ENCODE data around the gene BIN1. TPM values are rescaled to one million over a fixed set of nuclear protein-coding genes. Genes with fewer than 3 reads are reported as not detected.
A peak's percentile ranks its signal among the peaks of the same experiment; 100 is the strongest.

BIN1 gene
- polyA plus RNA-seq, 1 of the 3 experiments (the other 2 are of a cell fraction): 40.3 TPM

- DNase-seq: no peak
- Histone ChIP-seq H3K9me2 (no peaks in the 10 kb centered on the region), H3K9ac (no peak overlapping the region), H3K79me2 (ENCODE audit: insufficient read depth) (no peaks in the 10 kb centered on the region), H3K4me2 (no peak overlapping the region), H3K4me3 (ENCODE audit: low read depth in 2 of 2, low read length in 1 of 2) (no peak overlapping the region), H3K4me1 (ENCODE audit: control insufficient read depth in 1 of 2, insufficient read depth in 2 of 2, low read depth in 1 of 2, low read length in 1 of 2) (peaks cover 15 to 21% of the 10 kb centered on the region in 2 experiments; a peak in 3 of 4 replicates), H3K27ac (ENCODE audit: low read depth in 2 of 2, low read length in 1 of 2) (no peak overlapping the region), H3K9me3 (no peaks in the 10 kb centered on the region), H3F3A (replicated peaks; ENCODE audit: insufficient read depth) (no peaks in the 10 kb centered on the region), H3K27me3 (ENCODE audit: insufficient read depth) (no peaks in the 10 kb centered on the region), H2AFZ (ENCODE audit: low read depth) (no peak overlapping the region), H4K20me1 (ENCODE audit: insufficient read depth) (no peaks in the 10 kb centered on the region), H3K36me3 (replicated peaks in 1 of 2; ENCODE audit: control insufficient read depth in 1 of 2, insufficient read depth in 2 of 2, low read length in 1 of 2) (peaks cover 0 to 12% of the 10 kb centered on the region in 2 experiments)
- CTCF ChIA-PET: interaction anchor here (0.7 to 6.2 kb wide), 15 partner anchors 12 to 117 kb away, joined by 3 to 80 read pairs (median 5); partner anchors contain the start of gene BIN1
- POLR2A ChIA-PET: no interaction called here
- no peak for TF ChIP-seq FOXJ3 (CRISPR knock-in tag; IDR thresholded peaks at IDR 0.05)
- TF ChIP-seq RCOR1 (IDR thresholded peaks at IDR 0.05; ENCODE audit: low read length): no peak
- no peak for TF ChIP-seq JUND (IDR thresholded peaks at IDR 0.05)
- TF ChIP-seq TAF1 (IDR thresholded peaks at IDR 0.05; ENCODE audit: borderline replicate concordance, low read depth, low read length): no peak
- TF ChIP-seq YY1 (IDR thresholded peaks at IDR 0.05; ENCODE audit: low read depth): no peak
- no peak for TF ChIP-seq USF1 (IDR thresholded peaks at IDR 0.05; ENCODE audit: borderline replicate concordance, low read depth)
- WGBS (ENCODE audit: low lambda C conversion rate): 96% methylated on average over 10 of the region's 10 CpGs
These were observed 40.0 kb downstream of the BIN1 start for GRCh38 chr2:127066942-127067341.

GRCh38 chr2:127065940-127066318, 41.0 kb downstream of the BIN1 start:
- H3F3A ChIP-seq (replicated peaks; ENCODE audit: insufficient read depth): no peaks in the 10 kb centered on the region
- 100% methylated on average over 3 of the region's 5 CpGs for WGBS (ENCODE audit: low lambda C conversion rate)
- H3K27me3 ChIP-seq (ENCODE audit: insufficient read depth): no peaks in the 10 kb centered on the region
- DNase-seq: no peak
- TF ChIP-seq FOSL2 (IDR thresholded peaks at IDR 0.05; ENCODE audit: borderline replicate concordance, low read depth) (no peak), POLR2AphosphoS5 (IDR thresholded peaks at IDR 0.05; ENCODE audit: low read depth, low read length) (no peak)
- no peak overlapping the region for H3K4me2 ChIP-seq
- no peak overlapping the region for H3K4me3 ChIP-seq (ENCODE audit: low read depth in 2 of 2, low read length in 1 of 2)
- H2AFZ ChIP-seq (ENCODE audit: low read depth): no peak overlapping the region
- POLR2A ChIA-PET: no interaction called here
- no peaks in the 10 kb centered on the region for H4K20me1 ChIP-seq (ENCODE audit: insufficient read depth)
- H3K79me2 ChIP-seq (ENCODE audit: insufficient read depth): no peaks in the 10 kb centered on the region
- CTCF ChIA-PET: interaction anchor here (0.6 to 1.6 kb wide), 4 partner anchors 40 to 108 kb away, joined by 3 to 4 read pairs (median 3); no protein-coding TSS in a partner anchor
- no peak overlapping the region; a peak in 1 of 4 replicates for H3K27ac ChIP-seq (ENCODE audit: low read depth in 2 of 2, low read length in 1 of 2)
- H3K9me2 ChIP-seq: no peaks in the 10 kb centered on the region
- H3K9me3 ChIP-seq: no peaks in the 10 kb centered on the region
- H3K36me3 ChIP-seq (replicated peaks in 1 of 2; ENCODE audit: control insufficient read depth in 1 of 2, insufficient read depth in 2 of 2, low read length in 1 of 2): peaks cover 0 to 12% of the 10 kb centered on the region in 2 experiments
- no peak overlapping the region for H3K9ac ChIP-seq
- H3K4me1 ChIP-seq (ENCODE audit: control insufficient read depth in 1 of 2, insufficient read depth in 2 of 2, low read depth in 1 of 2, low read length in 1 of 2): peaks cover 15 to 23% of the 10 kb centered on the region in 2 experiments; a peak in 3 of 4 replicates

GRCh38 chr2:127065299-127065939, 41.5 kb downstream of the BIN1 start:
- Histone ChIP-seq H3K36me3 (replicated peaks in 1 of 2; ENCODE audit: control insufficient read depth in 1 of 2, insufficient read depth in 2 of 2, low read length in 1 of 2) (peaks cover 0 to 11% of the 10 kb centered on the region in 2 experiments), H4K20me1 (ENCODE audit: insufficient read depth) (no peaks in the 10 kb centered on the region), H3K4me1 (ENCODE audit: control insufficient read depth in 1 of 2, insufficient read depth in 2 of 2, low read depth in 1 of 2, low read length in 1 of 2) (peaks cover 15 to 23% of the 10 kb centered on the region in 2 experiments; a peak in 3 of 4 replicates), H3K9ac (peak overlapping the region; percentile 59; the same call in 1 of the 2 replicates), H2AFZ (ENCODE audit: low read depth) (no peak overlapping the region), H3K4me2 (peak overlapping the region; percentile 72; the same call in 1 of the 2 replicates), H3K27ac (ENCODE audit: low read depth in 2 of 2, low read length in 1 of 2) (peak overlapping the region; percentile 69 to 83), H3K9me2 (no peaks in the 10 kb centered on the region), H3K4me3 (ENCODE audit: low read depth in 2 of 2, low read length in 1 of 2) (no peak overlapping the region), H3K9me3 (no peaks in the 10 kb centered on the region), H3K27me3 (ENCODE audit: insufficient read depth) (no peaks in the 10 kb centered on the region), H3F3A (replicated peaks; ENCODE audit: insufficient read depth) (no peaks in the 10 kb centered on the region), H3K79me2 (ENCODE audit: insufficient read depth) (no peaks in the 10 kb centered on the region)
- 97% methylated on average over 9 of the region's 13 CpGs for WGBS (ENCODE audit: low lambda C conversion rate)
- CTCF ChIA-PET: interaction anchor here (0.6 to 1.6 kb wide), 6 partner anchors 39 to 108 kb away, joined by 3 to 4 read pairs (median 3); no protein-coding TSS in a partner anchor
- DNase-seq: no peak
- TF ChIP-seq PBX3 (IDR thresholded peaks at IDR 0.05): no peak
- no peak for TF ChIP-seq USF1 (IDR thresholded peaks at IDR 0.05; ENCODE audit: borderline replicate concordance, low read depth)
- no peak for TF ChIP-seq TAF1 (IDR thresholded peaks at IDR 0.05; ENCODE audit: borderline replicate concordance, low read depth, low read length)
- TF ChIP-seq GATA2 (CRISPR knock-in tag; IDR thresholded peaks at IDR 0.05): no peak
- TF ChIP-seq USF2 (IDR thresholded peaks at IDR 0.05; ENCODE audit: borderline replicate concordance, low read depth, low read length): no peak
- TF ChIP-seq TCF12 (IDR thresholded peaks at IDR 0.05): no peak
- POLR2A ChIA-PET: no interaction called here
